Upper lobe of left lung (tissue), 6 donors: ENCODE results near the gene PCDHA7. TPM values are rescaled to one million over a fixed set of nuclear protein-coding genes. Genes with fewer than 3 reads are reported as not detected.
"Not testable (repeated sequence)": the region's sequence is repeated elsewhere in the genome, so short reads cannot be mapped to it uniquely, and the experiment has no call there.

Experiments
- ATAC-seq, 2 donors: fragments of 200-7000 bp; cut with Tn5 transposase; one replicate each; pipeline ENCODE4 v1.9.1; 2022; ENCODE audit warnings: mild to moderate bottlenecking in 2 of 2, moderate library complexity in 2 of 2; ENCODE audit not compliant: low FRiP score in 2 of 2
- DNase-seq, 2 donors: peaks; one replicate each; pipeline ENCODE4 v3.0.0-alpha.2; 2019 to 2020
- H3K27ac ChIP-seq, 4 donors: fragments of 200-600 bp; sonication (generic); one replicate each; pipeline ENCODE4 v1.5.1; 2016 to 2019
- H3K27me3 ChIP-seq, 4 donors: fragments of 200-600 bp; sonication (generic); one replicate each; pipeline ENCODE4 v1.5.1; 2017 to 2019
- H3K36me3 ChIP-seq, 4 donors: fragments of 200-600 bp; sonication (generic); one replicate each; pipeline ENCODE4 v1.5.1; 2016 to 2019
- H3K4me1 ChIP-seq, 4 donors: fragments of 200-600 bp; sonication (generic); one replicate each; pipeline ENCODE4 v1.5.1; 2018 to 2019
- H3K4me3 ChIP-seq, 4 donors: fragments of 200-600 bp; sonication (generic); one replicate each; pipeline ENCODE4 v1.5.1; 2017 to 2019; ENCODE audit warnings: mild to moderate bottlenecking in 2 of 4, moderate library complexity in 1 of 4
- H3K9me3 ChIP-seq, 4 donors: fragments of 200-600 bp; sonication (generic); one replicate each; pipeline ENCODE4 v1.5.1; 2018 to 2019
- CTCF ChIP-seq, 6 experiments: fragments of 450-650 bp in 4 of 6; fragments of 200-600 bp in 2 of 6; sonication (generic) in 2 of 6; IDR thresholded peaks; one replicate each; pipeline ENCODE4 v1.5.1; 2016 to 2019; ENCODE audit warnings: antibody characterized with exemption in 6 of 6
- EP300 ChIP-seq, 4 donors: sonication (generic); formaldehyde crosslinking; IDR thresholded peaks; one replicate each; pipeline ENCODE4 v1.5.1; 2017; ENCODE audit warnings: antibody characterized with exemption in 4 of 4, control low read depth in 2 of 4
- POLR2A ChIP-seq, 4 donors: fragments of 450-650 bp; IDR thresholded peaks; one replicate each; pipeline ENCODE4 v1.5.1; 2016 to 2017; ENCODE audit warnings: antibody characterized with exemption in 4 of 4, mild to moderate bottlenecking in 2 of 4
- POLR2AphosphoS5 ChIP-seq, 2 donors: sonication (generic); formaldehyde crosslinking; IDR thresholded peaks; one replicate each; pipeline ENCODE4 v1.5.1; 2017; ENCODE audit warnings: antibody characterized with exemption in 2 of 2
- WGBS, 2 donors: methylation state at CpG; one replicate each; pipeline ENCODE4 v1.1.5; 2017 to 2018; 5-methylcytosine and 5-hydroxymethylcytosine counted together
- total RNA-seq, 6 donors: library from RNA; depleted of rRNA in 4 of 6; stranded (reverse); fragments of >200 nt in 4 of 6; gene quantifications; one replicate each; pipeline versions ENCODE4 v1.1.0 to v1.2.1, GENCODE V29; 2016 to 2021
- donor health status: DM: no; HTN: no; CAD: no; lungs with moderate emphysema.
- donor health status: DM: no; HTN: yes; CAD: no; lungs with severe emphysema.

The PCDHA7 gene
- total RNA-seq, 6 donors from 2014 or later = 0.46 to 3.1 (median 0.57) TPM

GRCh38 chr5:140840978-140841962 lies 7.2 kb downstream of the PCDHA7 start, which contains the start of gene PCDHA8:
Gene PCDHA8 (plus strand): TSS chr5:140841187. CDS start chr5:140841322, 135 bp downstream.
- H3K36me3 ChIP-seq = no peaks in the 10 kb centered on the region
- no peak within 1 kb of the TSS for H3K4me3 ChIP-seq
- WGBS, 2 donors = 25 to 34% methylated on average over 43 to 47 of the region's 47 CpGs
- DNase-seq (peak in 1 of 2 donors; percentile 49), ATAC-seq (no peak)
- no peaks in the 10 kb centered on the region for H3K4me1 ChIP-seq
- H3K9me3 ChIP-seq = peaks cover 3 to 34% (median 29%) of the 10 kb centered on the region in 4 donors
- no peaks in the 10 kb centered on the region for H3K27me3 ChIP-seq
- H3K27ac ChIP-seq = no peak within 1 kb of the TSS
- TF ChIP-seq POLR2A (IDR thresholded peaks at IDR 0.05) = no peak
- TF ChIP-seq POLR2AphosphoS5 (IDR thresholded peaks at IDR 0.05) = no peak
- no peak for TF ChIP-seq EP300 (IDR thresholded peaks at IDR 0.05)
- TF ChIP-seq CTCF (IDR thresholded peaks at IDR 0.05) = no peak

GRCh38 chr5:140842798-140843733 lies 9.0 kb downstream of the PCDHA7 start:
- Histone ChIP-seq H3K4me1 (no peaks in the 10 kb centered on the region), H3K27ac (no peak overlapping the region), H3K36me3 (no peaks in the 10 kb centered on the region), H3K9me3 (peaks cover 0 to 31% (median 25%) of the 10 kb centered on the region in 4 donors), H3K27me3 (no peaks in the 10 kb centered on the region), H3K4me3 (no peak overlapping the region)
- 48 to 66% methylated on average over 11 to 75 of the region's 87 CpGs for whole genome bisulfite sequencing, 2 donors
- TF ChIP-seq POLR2A (IDR thresholded peaks at IDR 0.05) (no peak), EP300 (IDR thresholded peaks at IDR 0.05) (no peak), CTCF (IDR thresholded peaks at IDR 0.05) (no peak)
- ATAC-seq (no peak), DNase-seq (peak in 1 of 2 donors; percentile 79)

- H3K9me3 ChIP-seq = peaks cover 0 to 27% (median 24%) of the 10 kb centered on the region in 4 donors
- not testable (repeated sequence) for ATAC-seq, H3K27ac ChIP-seq, H3K36me3 ChIP-seq, H3K4me1 ChIP-seq, H3K27me3 ChIP-seq
- H3K4me3 ChIP-seq = peak within 1 kb of the TSS in 1 of 4 donors; percentile 5
- 29 to 36% methylated on average over 11 to 37 of the region's 48 CpGs for WGBS, 2 donors
- peak in 1 of 2 donors; percentile 65 for DNase-seq
Observed at GRCh38 chr5:140848139-140849102, 14.4 kb downstream of the PCDHA7 start, which contains the start of gene PCDHA9. Gene PCDHA9 (plus strand): TSS chr5:140848382. CDS start chr5:140848496, 114 bp downstream.

- H3K4me1 ChIP-seq, H3K4me3 ChIP-seq, H3K27me3 ChIP-seq, ATAC-seq, H3K36me3 ChIP-seq, H3K27ac ChIP-seq: not testable (repeated sequence)
- peaks cover 0 to 24% (median 20%) of the 10 kb centered on the region in 4 donors for H3K9me3 ChIP-seq
- 52 to 58% methylated on average over 44 to 96 of the region's 101 CpGs for WGBS, 2 donors
- peak in 1 of 2 donors; percentile 80 for DNase-seq
Observed at GRCh38 chr5:140849831-140850634, 16.0 kb downstream of the PCDHA7 start.
